Kidney tubule cell (primary cell): ENCODE data around the gene XK.
A peak's percentile ranks its signal among the peaks of the same experiment; 100 is the strongest.

Source experiments
- DNase-seq: peaks from one replicate; pipeline ENCODE4 v3.0.0-alpha.2; 2018; ENCODE audit warnings: low spot score

XK gene

GRCh38 chrX:37679230-37679629, 6.4 kb upstream of the XK start:
- no peak for DNase-seq

GRCh38 chrX:37679888-37680287, 5.7 kb upstream of the XK start:
- DNase-seq = no peak

GRCh38 chrX:37684426-37684825, 1.2 kb upstream of the XK start:
- DNase-seq = no peak

GRCh38 chrX:37684973-37685372, 618 bp upstream of the XK start:
- no peak for DNase-seq

- no peak for DNase-seq
Observed at GRCh38 chrX:37686369-37686995, 891 bp downstream of the XK start.

GRCh38 chrX:37686996-37687395, 1.4 kb downstream of the XK start:
- no peak for DNase-seq

- no peak for DNase-seq
Observed at GRCh38 chrX:37690119-37690518, 4.5 kb downstream of the XK start.

- DNase-seq = no peak
Observed at GRCh38 chrX:37692918-37693317, 7.3 kb downstream of the XK start.

- DNase-seq = no peak
Observed at GRCh38 chrX:37697169-37697760, 11.7 kb downstream of the XK start.

- DNase-seq = no peak
Observed at GRCh38 chrX:37701588-37701987, 16.0 kb downstream of the XK start.

- DNase-seq = no peak
Observed at GRCh38 chrX:37711991-37712390, 26.4 kb downstream of the XK start.

GRCh38 chrX:37712458-37712857, 26.9 kb downstream of the XK start:
- DNase-seq = no peak

GRCh38 chrX:37714479-37714878, 28.9 kb downstream of the XK start:
- DNase-seq = no peak

GRCh38 chrX:37716602-37717001, 31.0 kb downstream of the XK start:
- DNase-seq = no peak

- no peak for DNase-seq
Observed at GRCh38 chrX:37717708-37718107, 32.1 kb downstream of the XK start.

- no peak for DNase-seq
Observed at GRCh38 chrX:37722595-37722994, 37.0 kb downstream of the XK start.

GRCh38 chrX:37726346-37726745, 40.8 kb downstream of the XK start:
- no peak for DNase-seq

- DNase-seq = peak; percentile 65
Observed at GRCh38 chrX:37745354-37745753, 59.8 kb downstream of the XK start.

GRCh38 chrX:37745835-37746217, 60.2 kb downstream of the XK start:
- DNase-seq = no peak

- peak; percentile 78 for DNase-seq
Observed at GRCh38 chrX:37746218-37746941, 60.8 kb downstream of the XK start.

- DNase-seq = no peak
Observed at GRCh38 chrX:37746951-37747350, 61.4 kb downstream of the XK start.

- no peak for DNase-seq
Observed at GRCh38 chrX:37752281-37752680, 66.7 kb downstream of the XK start.

- DNase-seq = no peak
Observed at GRCh38 chrX:37752936-37753335, 67.3 kb downstream of the XK start.

- DNase-seq = no peak
Observed at GRCh38 chrX:37753384-37753783, 67.8 kb downstream of the XK start.
